ENCODE measurements around the gene KNG1. TPM values are rescaled to one million over a fixed set of nuclear protein-coding genes. Genes with fewer than 3 reads are reported as not detected.

Gene KNG1
- total RNA-seq, 1 donor from 2014 or later = not detected

- H3K4me3 Mint-ChIP-seq = no peak overlapping the region
- no peak for TF ChIP-seq CTCF (conservative IDR thresholded peaks at IDR 0.05)
- no peak for DNase-seq (ENCODE audit: extremely low spot score, unreplicated experiment)
- no peak overlapping the region for H3K27ac Mint-ChIP-seq
- H3K9me3 Mint-ChIP-seq = peaks cover 5% of the 10 kb centered on the region
- peaks cover 5% of the 10 kb centered on the region for H3K4me1 Mint-ChIP-seq (ENCODE audit: unreplicated experiment)
- peaks cover 6% of the 10 kb centered on the region for H3K27me3 Mint-ChIP-seq
- no peaks in the 10 kb centered on the region for H3K36me3 Mint-ChIP-seq
Measured at GRCh38 chr3:186742618-186743380, 25.6 kb downstream of the KNG1 start.

DNA sequence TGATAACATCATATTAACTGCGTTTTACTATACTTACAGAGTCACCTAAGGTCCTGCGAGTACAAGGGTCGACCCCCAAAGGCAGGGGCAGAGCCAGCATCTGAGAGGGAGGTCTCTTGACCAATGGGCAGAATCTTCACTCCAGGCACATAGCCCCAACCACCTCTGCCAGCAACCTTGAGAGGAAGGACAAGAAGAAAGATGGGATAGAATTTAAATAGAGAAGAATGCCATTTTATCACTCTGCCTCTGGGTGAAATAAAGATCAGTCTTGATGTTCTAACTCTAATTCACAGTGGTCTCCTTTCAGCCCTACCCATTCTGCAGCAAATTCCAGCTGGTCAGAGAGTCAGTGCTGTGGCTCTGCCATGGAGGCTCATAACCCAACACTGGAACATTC is 26.5 kb downstream of the KNG1 start:
- no peak for DNase-seq (ENCODE audit: extremely low spot score, unreplicated experiment)
- no peak for TF ChIP-seq CTCF (conservative IDR thresholded peaks at IDR 0.05)
- Mint-ChIP-seq H3K4me3 (no peak overlapping the region), H3K36me3 (no peaks in the 10 kb centered on the region), H3K27me3 (peaks cover 6% of the 10 kb centered on the region), H3K9me3 (peaks cover 5% of the 10 kb centered on the region), H3K27ac (peak overlapping the region; percentile 33), H3K4me1 (ENCODE audit: unreplicated experiment) (peaks cover 9% of the 10 kb centered on the region)

GRCh38 chr3:186746008-186746407 is 28.8 kb downstream of the KNG1 start:
- TF ChIP-seq CTCF (conservative IDR thresholded peaks at IDR 0.05) = no peak
- Mint-ChIP-seq H3K27ac (peak overlapping the region; percentile 95), H3K4me3 (peak overlapping the region; percentile 12), H3K9me3 (peaks cover 5% of the 10 kb centered on the region), H3K4me1 (ENCODE audit: unreplicated experiment) (peaks cover 9% of the 10 kb centered on the region), H3K36me3 (no peaks in the 10 kb centered on the region), H3K27me3 (peaks cover 6% of the 10 kb centered on the region)
- DNase-seq (ENCODE audit: extremely low spot score, unreplicated experiment) = no peak

GRCh38 chr3:186750316-186750715 is 33.2 kb downstream of the KNG1 start:
- H3K9me3 Mint-ChIP-seq = peaks cover 5% of the 10 kb centered on the region
- H3K4me3 Mint-ChIP-seq = no peak overlapping the region
- DNase-seq (ENCODE audit: extremely low spot score, unreplicated experiment) = no peak
- TF ChIP-seq CTCF (conservative IDR thresholded peaks at IDR 0.05) = no peak
- peaks cover 4% of the 10 kb centered on the region for H3K27me3 Mint-ChIP-seq
- H3K4me1 Mint-ChIP-seq (ENCODE audit: unreplicated experiment) = peaks cover 14% of the 10 kb centered on the region
- no peaks in the 10 kb centered on the region for H3K36me3 Mint-ChIP-seq
- no peak overlapping the region for H3K27ac Mint-ChIP-seq

DNA sequence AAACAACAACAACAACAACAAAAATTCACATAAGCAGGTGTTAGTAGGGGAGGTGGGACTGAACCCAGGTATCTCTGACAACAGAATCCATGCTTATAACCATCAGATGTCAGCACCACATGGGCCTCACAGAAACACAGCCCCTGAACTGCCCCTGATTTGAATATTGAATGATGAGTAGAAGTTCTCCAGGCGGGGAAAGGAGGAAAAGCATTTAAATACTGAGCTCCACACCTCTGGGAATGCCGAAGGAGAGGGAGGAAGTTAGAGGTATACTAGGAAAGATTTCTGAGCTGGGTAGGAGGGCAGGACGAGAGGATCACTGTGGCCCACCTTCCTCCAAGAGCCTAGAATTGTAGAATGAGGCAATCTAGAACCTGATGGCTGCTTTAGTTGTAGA is 34.3 kb downstream of the KNG1 start:
- H3K27ac Mint-ChIP-seq = no peak overlapping the region
- no peaks in the 10 kb centered on the region for H3K9me3 Mint-ChIP-seq

More for the DNA sequence above, 34.3 kb downstream of the KNG1 start:
- H3K36me3 Mint-ChIP-seq = no peaks in the 10 kb centered on the region
- H3K27me3 Mint-ChIP-seq = peaks cover 4% of the 10 kb centered on the region
- no peak overlapping the region for H3K4me3 Mint-ChIP-seq
- no peak for TF ChIP-seq CTCF (conservative IDR thresholded peaks at IDR 0.05)
- no peak for DNase-seq (ENCODE audit: extremely low spot score, unreplicated experiment)
- H3K4me1 Mint-ChIP-seq (ENCODE audit: unreplicated experiment) = peaks cover 8% of the 10 kb centered on the region

Measured in type B pancreatic cell (in vitro differentiated cells).